VCaP (cell line): ENCODE measurements around the gene WDR54.
"Not testable (repeated sequence)": the region's sequence is repeated elsewhere in the genome, so short reads cannot be mapped to it uniquely, and the experiment has no call there.

Experiments used
- H3K27ac ChIP-seq: fragments of 450-650 bp; 2 replicates; pipeline ENCODE4 v1.5.1; 2017
- TF ChIP-seq, protein P1 (sequence below): fragments of 450-650 bp; conservative IDR thresholded peaks from 2 replicates; pipeline ENCODE4 v1.5.1; 2017; ENCODE audit warnings: mild to moderate bottlenecking, moderate library complexity

Gene WDR54

DNA sequence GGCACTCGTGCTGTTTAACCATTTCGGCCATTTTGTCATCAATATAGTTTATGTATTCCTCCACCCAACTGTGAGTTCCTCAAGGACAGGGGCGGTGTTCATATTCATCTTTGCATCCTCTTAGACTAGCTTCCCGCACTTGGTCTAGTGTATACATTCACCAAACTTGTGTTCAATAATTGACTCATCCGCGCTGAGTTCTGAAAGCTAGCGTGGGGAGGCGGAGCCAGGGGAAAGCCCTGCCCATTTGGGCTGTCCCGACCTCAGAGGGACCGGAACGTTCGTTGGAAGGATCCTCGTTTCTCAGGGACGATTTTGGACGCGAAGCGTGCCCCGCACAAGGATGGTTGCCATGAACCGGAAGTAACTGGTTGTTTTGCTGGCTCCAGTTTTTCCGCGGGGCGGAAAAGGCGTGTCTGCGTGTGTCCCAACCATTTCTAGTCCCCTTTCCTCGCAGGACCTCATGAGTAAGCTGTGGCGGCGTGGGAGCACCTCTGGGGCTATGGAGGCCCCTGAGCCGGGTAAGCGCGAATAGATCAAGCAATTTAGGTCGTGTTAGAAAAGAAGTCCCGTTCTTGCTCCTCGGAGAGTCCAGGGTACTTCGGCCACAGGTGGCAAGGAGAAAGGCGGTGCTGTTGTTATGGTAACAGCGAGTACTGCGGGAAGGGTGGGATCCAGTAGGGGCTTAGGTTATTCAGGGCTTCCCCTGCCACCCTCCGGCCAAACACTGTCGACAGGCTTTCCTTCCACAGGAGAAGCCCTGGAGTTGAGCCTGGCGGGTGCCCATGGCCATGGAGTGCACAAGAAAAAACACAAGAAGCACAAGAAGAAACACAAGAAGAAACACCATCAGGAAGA lies 33.4 kb downstream of the WDR54 start, which contains the start of gene INO80B:
INO80B (plus strand) TSS at position 434 of the 858 bp plus-strand sequence; CDS start at position 464, 30 bp downstream.
- peak within 1 kb of the TSS; percentile 96 for H3K27ac ChIP-seq
- TF ChIP-seq, protein P1, sequence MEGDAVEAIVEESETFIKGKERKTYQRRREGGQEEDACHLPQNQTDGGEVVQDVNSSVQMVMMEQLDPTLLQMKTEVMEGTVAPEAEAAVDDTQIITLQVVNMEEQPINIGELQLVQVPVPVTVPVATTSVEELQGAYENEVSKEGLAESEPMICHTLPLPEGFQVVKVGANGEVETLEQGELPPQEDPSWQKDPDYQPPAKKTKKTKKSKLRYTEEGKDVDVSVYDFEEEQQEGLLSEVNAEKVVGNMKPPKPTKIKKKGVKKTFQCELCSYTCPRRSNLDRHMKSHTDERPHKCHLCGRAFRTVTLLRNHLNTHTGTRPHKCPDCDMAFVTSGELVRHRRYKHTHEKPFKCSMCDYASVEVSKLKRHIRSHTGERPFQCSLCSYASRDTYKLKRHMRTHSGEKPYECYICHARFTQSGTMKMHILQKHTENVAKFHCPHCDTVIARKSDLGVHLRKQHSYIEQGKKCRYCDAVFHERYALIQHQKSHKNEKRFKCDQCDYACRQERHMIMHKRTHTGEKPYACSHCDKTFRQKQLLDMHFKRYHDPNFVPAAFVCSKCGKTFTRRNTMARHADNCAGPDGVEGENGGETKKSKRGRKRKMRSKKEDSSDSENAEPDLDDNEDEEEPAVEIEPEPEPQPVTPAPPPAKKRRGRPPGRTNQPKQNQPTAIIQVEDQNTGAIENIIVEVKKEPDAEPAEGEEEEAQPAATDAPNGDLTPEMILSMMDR, result no peak

DNA sequence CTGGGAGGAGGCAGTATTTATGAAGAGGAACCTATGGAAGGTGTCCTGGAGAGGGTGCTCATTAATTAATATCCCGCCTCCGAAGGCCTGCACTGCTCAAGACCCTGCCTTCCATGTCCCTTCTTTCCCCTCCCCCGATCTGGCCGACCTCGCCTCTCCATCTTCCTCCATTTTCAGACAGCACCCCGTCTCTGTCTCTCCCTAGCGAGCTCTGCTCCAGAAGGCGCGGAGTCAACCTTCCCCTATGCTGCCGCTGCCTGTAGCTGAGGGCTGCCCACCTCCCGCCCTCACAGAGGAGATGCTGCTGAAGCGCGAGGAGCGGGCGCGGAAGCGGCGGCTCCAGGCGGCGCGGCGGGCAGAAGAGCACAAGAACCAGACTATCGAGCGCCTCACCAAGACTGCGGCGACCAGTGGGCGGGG lies 35.6 kb downstream of the WDR54 start:
- H3K27ac ChIP-seq, result peak overlapping the region; percentile 96
- TF ChIP-seq, protein P1, result no peak

DNA sequence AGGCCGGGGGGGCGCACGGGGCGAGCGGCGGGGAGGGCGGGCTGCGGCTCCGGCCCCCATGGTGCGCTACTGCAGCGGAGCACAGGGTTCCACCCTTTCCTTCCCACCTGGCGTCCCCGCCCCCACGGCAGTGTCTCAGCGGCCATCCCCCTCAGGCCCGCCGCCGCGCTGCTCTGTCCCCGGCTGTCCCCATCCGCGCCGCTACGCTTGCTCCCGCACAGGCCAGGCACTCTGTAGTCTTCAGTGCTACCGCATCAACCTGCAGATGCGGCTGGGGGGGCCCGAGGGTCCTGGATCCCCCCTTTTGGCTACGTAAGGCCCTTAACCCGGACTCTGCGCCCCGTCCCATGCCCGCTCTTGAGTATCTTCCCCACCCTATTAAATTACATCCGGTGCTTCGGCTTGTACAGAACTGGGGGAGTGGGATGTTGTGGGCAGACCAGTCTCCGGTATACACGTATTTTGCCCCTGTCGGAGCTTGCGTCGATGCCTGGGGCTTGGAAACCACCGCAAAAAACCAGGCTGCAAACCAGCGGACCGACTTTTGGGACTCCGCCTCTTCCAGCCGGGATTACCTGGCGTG lies 36.1 kb downstream of the WDR54 start:
- TF ChIP-seq, protein P1, result no peak
- H3K27ac ChIP-seq, result peak overlapping the region; percentile 96

DNA sequence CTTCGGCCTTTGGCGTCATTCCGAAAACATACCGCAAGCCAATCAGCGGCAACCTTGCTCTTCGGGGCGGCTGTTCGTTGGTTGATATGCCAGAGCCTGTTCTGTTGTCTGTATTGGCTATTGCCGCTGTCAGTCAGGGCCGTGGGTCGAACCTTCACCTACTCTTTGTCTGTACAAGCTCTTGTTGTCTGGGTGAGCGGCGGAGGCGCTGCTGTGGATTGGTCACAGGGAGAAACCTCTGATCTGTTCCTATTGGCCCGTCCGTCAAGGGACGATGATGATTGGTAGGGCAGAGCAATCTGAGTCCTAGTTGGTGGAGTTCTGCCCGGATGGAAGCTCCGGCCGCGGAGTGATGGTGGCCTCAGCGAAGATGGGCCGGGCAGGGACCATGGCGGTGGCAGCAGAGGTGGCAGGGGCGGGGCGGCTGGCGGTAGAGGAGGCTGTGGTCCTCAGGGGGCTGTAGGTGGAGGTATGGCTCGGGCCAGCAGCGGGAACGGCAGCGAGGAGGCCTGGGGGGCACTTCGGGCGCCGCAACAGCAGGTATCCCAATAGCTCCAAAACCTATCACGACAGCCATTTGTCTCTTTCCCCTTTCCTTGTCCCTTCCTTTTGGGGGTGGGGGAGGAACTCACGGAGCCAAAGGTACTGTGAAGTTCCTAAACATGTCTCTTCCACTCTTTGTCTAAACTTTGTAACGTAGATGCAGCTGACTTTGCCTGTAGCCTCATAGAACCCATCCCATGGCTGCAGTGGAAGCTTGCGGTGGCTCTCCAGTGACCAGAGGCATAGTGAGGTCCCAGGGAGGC lies 36.8 kb downstream of the WDR54 start, which contains the start of gene WBP1:
WBP1 (plus strand) TSS at position 307 of the 806 bp plus-strand sequence; CDS start at position 472, 165 bp downstream.
- TF ChIP-seq, protein P1, result no peak
- peak within 1 kb of the TSS; percentile 96 for H3K27ac ChIP-seq

DNA sequence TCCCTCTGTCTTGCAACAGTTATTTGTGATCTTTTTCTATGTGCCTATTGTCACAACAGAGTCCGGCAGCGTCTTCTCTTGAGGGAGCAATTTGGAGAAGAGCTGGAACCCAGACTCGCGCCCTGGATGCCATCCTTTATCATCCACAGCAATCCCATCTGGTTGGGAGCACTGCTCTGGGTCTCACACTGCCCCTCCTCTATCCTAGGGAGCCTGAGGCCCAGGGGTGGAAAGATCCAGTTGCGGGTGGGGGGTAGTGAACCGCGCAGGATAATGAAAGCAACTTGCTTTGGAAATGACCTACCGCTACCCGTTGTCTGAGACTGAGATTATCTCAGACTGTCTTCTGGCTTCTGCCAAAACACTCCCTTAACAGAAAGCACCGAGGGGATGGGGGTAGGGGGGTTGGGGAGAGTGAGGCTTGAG lies 37.4 kb downstream of the WDR54 start:
- peak overlapping the region; percentile 96 for H3K27ac ChIP-seq
- TF ChIP-seq, protein P1, result no peak

DNA sequence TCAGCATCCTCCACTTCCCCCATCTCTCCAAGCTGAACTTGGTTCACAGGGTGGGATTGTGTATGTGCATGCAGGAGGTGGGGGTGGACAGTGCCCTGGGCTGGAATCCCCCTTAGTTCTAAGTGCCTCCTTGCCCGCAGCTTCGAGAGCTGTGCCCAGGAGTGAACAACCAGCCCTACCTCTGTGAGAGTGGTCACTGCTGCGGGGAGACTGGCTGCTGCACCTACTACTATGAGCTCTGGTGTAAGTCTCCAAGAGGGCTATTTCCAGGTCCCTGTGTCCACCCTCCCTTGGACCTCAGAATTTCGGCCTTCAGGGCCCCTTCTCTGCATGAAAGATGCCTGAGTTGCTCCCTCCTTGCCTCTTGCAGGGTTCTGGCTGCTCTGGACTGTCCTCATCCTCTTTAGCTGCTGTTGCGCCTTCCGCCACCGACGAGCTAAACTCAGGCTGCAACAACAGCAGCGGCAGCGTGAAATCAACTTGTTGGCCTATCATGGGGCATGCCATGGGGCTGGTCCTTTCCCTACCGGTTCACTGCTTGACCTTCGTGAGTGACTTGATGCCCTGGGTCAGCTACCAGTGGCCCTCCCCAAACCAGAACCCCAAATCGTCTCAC lies 38.1 kb downstream of the WDR54 start:
- peak overlapping the region; percentile 96; the same call in 1 of the 2 replicates for H3K27ac ChIP-seq

DNA sequence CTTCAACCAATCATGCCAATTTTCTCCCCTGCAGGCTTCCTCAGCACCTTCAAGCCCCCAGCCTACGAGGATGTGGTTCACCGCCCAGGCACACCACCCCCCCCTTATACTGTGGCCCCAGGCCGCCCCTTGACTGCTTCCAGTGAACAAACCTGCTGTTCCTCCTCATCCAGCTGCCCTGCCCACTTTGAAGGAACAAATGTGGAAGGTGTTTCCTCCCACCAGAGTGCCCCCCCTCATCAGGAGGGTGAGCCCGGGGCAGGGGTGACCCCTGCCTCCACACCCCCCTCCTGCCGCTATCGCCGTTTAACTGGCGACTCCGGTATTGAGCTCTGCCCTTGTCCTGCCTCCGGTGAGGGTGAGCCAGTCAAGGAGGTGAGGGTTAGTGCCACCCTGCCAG lies 38.7 kb downstream of the WDR54 start:
- H3K27ac ChIP-seq, result not testable (repeated sequence)
